Activated CD4-positive, alpha-beta T cell treated with anti-CD3 and anti-CD28 coated beads, Interleukin-2, Interleukin-4, amounts not matched to agents 100 ng/mL and 50 ng/mL, durations not matched to agents 16 hours and 8 hours (primary cell): ENCODE data around the gene LIMS2.

Experiments used
- DNase-seq: peaks from one replicate; pipeline ENCODE4 v3.0.0-alpha.2; 2020; ENCODE audit warnings: low spot score

Gene LIMS2

DNA sequence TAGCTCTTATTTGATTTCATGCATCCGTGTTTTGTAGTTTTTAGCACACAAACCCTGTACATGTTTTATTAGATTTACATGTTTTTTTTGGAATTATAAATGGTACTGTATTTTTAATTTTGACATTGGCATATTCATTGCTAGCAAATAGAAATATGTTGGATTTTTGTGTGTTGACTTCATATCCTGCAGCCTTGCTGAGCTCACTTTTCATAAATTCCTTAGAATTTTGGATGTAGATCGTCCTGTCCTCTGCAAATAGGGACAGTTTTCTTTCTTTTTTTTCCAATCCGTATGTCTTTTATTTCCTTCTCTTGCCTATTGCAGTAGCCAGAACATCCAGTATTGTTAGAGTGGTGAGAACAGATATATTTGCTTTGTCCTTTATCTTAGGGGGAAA, 76.1 kb downstream of the LIMS2 start:
- DNase-seq = no peak

DNA sequence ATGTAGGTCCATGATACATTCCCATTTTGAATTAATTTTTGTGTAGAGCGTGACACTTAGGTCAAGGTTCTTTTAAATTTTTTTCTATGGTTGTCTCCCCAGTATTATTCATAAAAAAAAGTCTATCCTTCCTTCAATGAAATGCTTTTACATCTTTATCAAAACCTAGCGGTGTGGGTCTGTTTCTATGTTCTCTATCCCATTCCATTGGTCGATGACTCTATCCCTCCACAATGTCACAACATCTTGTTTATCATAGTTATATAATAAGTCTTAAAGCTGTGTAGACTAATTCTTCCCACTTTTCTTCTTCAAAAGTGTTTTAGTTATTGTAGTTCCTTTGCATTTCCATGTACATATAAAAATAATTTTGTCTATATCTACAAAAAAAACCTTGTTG, 76.6 kb downstream of the LIMS2 start:
- no peak for DNase-seq

DNA sequence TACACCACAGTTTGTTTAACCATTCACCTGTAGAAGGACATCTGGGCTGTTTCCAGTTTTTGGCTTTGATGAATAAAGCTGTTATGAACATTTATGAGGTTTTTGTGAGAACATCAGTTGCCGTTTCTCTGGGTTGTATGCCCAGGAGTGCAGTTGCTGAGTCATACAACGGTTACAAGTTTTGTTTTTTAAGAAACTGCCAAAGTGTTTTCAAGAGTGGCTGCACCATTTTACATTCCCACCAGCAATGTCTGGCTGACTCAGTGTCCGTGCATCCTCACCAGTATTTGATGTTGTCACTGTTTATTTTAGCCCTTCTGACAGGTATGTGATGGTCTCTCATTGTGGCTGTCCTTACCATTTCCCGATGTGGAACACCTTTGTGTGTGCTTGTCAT, 77.3 kb downstream of the LIMS2 start:
- peak; percentile 6 for DNase-seq

DNA sequence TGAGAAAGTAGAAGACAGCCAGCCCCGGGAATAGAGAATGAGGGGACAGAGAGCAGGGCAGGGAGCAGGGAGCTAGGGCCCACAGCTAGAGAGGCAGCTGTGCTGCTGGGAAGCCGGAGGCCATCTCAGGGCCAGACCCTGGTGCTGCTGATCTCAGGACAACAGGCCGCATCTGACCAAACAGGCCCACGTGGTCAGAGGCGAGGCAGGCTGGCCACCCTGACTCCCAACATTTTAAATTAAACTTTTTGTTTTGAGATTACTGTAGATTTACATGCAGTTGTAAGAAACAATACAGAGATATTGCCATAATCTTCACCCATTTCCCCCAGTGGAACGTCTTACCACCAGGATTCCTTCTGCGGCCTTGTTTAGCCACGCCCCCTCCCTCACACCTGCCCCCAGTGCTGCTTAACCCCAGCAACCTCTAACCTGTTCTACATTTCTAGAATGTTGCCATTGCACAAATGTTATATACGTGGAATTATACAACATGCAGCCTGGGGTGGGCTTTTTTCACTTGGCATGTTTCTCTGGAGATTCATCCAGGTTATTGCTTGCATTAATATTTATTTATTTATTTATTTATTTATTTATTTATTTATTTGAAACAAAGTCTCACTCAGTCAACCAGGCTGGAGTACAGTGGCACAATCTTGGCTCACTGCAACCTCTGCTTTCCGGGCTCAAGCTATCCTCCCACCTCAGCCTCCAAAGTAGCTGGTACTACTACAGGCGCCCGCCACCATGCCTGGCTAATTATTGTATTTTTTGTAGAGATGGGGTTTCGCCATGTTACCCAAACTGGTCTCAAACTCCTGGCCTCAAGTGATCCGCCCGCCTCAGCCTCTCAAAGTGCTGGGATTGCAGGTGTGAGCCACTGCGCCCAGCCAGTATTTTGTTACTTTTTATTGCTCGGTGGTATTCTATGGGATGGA, 78.0 kb downstream of the LIMS2 start:
- no peak for DNase-seq

DNA sequence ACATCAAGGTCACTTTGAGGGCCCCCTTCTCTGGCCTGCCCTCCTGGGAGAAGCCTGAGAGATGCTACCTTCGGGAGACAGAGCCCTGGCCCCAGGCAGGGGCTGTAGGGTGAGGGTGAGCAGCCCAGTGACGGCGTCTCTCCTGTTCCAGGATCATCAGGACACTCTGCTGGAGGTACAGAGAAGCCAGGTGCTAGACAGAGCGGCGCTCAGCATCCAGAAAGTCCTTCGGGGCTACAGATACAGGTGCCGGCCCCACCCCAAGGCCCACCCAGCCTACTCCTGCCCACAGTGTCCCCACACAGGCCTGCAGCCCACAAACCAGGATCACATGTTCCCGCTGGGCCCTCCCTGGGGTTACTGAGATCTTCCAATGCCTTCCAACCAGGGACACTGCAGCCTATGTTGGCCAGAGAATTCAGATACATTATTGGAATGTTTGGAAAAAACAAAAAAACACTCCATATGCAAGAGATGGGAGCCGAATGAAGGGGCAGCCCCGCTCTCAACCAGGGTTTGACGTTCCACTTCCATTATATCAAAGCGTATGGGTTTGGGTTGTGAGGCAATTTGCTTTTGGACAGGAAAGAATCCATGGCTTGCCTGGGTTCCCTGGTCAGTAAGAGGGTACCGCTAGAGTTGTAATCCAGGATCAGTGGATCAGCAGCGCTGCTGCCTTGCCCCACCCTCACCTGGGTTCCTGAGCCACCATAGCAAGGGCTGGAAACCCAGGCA, 78.9 kb downstream of the LIMS2 start:
- no peak for DNase-seq

DNA sequence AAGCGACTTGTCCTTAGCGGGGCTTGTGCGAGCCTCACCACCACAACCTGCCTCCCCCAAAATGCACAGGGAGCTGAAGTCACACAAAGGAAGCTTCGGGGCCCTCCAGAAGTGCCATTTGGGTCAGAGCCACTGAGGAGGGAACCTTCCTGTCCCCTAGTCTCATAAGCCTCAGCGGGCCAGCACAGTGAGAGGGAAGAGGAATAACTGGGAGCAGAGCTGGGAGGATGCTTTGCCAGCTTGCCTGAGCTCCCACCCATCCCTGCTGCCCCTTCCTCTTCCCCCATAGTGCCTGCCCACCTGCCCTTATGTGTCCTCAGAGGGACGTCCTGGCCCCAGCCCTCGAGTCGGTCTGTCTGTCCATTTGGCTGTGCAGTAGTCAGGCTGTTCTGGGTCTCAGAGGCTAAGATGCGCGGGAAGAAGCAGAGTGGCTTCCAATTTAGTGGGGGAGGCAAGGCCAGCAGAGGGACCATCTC, 81.2 kb downstream of the LIMS2 start:
- DNase-seq = no peak

DNA sequence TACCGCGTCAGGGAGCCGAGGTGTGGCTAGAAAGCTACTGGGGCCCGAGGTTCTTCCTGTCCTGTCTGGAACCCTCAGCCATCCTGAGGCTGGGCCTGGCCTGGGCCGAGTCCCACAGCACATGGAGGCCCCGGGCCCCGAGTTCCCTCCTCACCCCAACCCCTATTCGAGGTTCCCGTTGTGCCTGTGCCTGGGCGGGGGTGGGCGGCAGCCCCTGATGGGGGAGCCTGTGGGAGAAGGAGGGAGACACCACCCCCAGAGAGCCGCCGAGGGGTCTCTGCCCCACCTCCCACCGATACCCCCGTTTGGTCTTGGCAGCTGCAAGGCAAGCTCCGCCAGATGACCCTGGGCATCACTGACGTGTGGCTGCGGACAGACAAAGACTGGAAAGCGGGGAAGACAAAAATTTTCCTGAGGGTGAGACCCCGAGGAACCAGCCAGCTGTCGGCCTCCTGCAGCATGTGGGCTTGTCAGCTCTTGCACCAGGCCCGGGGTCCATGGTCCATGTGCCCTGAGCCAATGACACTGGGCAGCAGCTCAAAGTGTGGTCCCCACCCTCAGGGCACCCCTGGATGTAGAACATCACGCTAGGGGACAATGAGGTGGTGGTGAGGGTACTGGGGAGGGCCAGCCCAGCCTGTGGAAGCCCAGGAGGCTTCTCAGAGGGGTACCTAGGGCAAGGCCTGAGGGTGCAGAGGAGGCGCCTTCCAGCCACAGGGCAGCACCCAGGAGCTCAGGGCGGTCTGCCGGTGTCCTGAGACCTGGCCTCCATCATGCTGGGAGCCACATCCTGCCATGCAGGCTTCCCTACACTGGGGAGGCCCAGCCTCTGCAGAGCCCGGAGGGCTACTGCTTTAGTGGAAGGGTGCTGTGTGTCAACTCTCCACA, 81.9 kb downstream of the LIMS2 start:
- DNase-seq = no peak

DNA sequence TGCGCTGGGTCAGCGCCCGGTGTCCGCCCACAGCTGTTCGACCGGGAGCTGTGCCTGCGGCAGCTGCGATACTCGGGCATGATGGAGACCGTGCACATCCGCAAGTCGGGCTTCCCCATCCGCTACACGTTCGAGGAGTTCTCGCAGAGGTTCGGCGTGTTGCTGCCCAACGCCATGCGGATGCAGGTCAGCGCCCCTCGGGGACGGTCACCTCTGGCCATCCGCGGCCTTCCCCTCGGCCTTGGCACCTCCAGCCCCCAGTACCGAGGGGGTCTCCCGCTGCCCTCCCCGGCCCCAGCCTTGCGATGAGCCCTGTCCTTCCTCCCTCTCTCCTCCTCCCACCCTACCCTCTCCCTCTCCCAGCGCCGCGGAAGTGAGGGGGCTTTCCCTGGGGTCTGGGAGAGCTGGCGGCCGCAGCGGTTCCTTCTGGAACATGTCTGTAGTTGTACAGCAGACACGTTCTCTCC, 82.5 kb downstream of the LIMS2 start:
- DNase-seq = no peak

DNA sequence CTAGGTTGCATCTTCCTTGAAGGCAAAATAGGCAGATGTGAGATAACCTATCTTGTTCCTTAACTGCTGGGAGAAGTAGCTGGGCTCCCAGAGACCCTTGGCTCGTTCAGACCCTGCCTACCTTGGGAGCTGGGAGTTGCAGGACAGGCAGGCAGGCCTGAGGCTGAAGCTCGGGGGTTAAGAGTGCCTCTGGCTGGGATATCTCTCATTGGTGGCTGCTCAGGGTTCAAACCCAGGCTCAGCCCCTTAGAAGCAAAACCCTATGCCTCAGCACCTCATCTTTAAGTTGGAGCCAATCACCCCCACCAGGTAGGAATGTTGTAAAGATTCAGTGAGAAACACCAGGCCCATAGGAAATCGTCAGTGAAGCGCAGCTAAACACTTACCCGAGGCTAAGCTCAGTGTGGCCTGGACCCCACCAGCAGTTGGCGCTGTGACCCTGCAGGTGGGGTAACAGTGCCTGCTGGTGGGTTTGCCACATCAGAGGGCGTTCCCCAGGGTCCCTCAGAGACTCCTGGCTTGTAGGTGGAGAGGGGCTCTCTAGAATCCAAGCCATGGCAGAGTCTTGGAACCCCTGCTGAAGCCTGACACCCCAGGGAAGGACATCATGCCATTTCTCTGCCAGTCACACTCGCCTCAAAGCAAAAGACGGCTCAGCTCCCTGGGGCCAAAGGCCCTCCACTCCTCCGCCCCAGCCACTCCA, 84.0 kb downstream of the LIMS2 start:
- peak; percentile 44 for DNase-seq

DNA sequence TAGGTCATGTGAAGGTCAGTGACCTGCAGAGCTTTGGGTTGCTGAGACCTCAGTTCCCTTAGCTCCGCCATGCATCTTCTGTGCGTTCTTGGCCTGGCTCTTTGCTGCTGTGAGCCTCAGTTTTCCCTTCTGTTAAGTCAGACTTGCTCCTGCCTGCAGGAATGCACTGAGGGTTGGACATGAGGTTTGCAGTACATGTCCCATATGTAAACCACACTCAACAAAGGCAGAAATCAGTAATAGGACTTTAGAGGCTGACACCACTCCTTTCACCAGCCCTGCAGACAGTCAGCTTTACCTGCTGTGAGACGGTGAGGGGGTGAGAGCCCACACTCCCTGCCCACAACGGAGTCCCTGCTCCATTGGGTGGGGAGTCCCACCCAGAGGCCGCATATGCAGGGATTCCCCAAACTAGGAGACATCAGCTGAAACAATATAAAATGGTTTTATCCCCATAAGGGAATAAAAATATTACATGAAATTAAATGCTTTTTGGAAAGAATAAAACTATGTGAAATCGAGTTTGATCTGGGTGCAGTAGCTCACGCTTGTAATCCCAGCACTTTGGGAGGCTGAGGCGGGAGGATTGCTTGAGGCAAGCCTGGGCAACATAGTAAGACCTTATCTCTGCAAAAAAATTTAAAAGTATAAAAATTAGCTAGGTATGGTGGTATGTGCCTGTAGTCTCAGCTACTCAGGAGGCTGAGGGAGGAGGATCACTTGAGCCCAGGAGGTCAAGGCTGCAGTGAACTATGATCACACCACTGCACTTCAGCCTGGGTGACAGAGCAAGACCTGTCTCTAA, 84.7 kb downstream of the LIMS2 start:
- DNase-seq = no peak

DNA sequence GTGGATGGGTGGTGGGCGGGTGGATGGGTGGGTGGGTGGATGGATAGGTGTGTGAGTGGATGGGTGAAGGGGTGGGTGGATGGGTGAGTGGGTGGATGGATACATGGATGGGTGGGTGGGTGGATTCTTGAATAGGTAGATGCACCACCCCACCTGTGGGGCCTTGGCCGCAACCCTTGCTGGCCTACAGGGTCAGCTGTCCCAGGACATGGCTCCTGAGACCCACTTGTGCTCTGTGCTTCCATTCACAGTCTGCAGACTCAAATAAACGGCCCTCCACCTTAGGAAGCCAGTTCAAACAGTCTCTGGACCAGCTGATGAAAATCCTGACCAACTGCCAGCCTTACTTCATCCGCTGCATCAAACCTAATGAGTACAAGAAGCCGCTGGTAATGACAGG, 85.5 kb downstream of the LIMS2 start:
- no peak for DNase-seq

DNA sequence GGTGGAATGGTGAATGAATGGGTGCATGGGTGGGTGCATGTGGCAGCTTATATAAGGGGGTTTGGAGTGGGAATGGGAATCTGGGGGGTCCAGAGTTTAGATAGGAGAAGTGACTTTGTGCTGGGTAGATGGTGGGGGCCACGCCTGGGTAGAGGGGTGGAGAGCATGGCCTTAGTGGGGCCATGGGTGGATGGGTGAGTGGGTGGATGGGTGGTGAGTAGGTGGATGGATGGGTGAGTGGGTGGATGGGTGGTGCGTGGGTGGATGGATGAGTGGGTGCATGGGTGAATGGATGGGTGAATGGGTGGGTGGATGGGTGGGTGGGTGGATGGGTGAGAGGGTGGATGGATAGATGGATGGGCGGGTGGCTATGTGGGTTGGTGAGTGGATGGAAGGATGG, 86.0 kb downstream of the LIMS2 start:
- no peak for DNase-seq
